GF-D8 (cell line): ENCODE measurements around the gene RAB20.
A peak's percentile ranks its signal among the peaks of the same experiment; 100 is the strongest.
"Not testable (repeated sequence)": the region's sequence is repeated elsewhere in the genome, so short reads cannot be mapped to it uniquely, and the experiment has no call there.

ENCODE experiments used
- DNase-seq: peaks from one replicate; lab custom pipeline; 2025; lab: John Stamatoyannopoulos, UW

RAB20 gene, protein sequence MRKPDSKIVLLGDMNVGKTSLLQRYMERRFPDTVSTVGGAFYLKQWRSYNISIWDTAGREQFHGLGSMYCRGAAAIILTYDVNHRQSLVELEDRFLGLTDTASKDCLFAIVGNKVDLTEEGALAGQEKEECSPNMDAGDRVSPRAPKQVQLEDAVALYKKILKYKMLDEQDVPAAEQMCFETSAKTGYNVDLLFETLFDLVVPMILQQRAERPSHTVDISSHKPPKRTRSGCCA

DNA sequence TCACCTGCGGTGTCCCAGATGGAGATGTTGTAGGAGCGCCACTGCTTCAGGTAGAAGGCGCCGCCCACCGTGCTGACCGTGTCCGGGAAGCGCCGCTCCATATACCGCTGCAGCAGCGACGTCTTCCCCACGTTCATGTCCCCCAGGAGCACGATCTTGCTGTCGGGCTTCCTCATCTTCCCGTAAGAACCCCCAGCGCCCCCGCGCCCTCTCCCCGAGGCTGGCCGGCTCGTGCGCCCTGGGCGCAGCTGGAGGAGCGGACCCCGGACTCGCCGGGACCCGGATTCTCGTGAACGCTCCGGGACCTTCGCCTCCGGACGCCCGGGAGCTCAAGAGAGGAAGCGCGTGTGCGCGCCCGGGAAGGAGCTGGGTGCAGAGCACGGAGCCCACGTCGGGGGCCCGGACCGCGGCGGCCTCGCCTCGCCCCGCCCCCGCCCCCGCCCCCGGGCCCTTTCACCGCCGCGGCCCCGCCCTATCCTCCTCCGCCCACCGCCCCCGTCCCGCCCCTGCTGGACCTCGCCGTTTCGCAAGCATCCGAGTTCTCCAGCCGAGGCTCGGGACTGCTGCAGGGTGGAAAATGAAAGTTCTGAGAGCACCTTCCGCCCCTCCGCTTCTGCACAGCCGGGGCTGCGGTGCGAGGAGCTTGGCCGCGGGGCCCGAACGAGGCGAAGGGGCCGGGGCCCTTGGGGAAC lies at the start of gene RAB20:
Gene RAB20, minus strand, starts transcription at position 379 of the 692 bp plus-strand sequence. Its CDS starts 203 bp downstream, at position 176.
- peak; percentile 87 for DNase-seq

DNA sequence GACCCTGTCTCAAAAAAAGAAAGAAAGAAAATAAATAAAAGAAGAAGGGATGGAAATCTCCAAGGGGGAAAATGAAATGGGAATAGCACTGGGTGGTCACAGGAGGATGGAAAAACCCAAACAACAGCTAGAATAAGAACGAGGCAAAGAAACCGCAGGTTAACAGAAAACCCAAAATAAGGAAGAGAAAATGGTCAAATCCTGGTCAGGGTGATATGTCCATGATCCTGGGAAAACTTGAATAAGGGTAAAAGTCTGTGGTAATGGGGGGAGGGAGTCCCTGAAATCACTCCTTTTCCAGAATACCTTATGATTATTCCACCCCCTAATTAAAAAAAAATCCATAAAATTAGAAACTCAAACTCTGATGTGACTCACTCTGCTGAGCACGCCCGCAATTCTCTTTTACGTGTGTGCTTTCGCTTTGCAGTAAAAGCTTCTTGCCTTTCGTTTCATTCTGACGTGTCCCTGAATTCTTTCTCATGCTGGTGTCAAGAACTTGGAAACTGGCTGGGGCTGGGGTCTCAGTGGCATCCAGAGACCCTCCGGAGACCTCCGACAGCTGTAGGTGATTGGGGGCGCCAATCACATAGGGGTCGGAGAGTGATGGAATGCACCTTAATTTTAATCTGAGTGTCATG lies 49.6 kb upstream of the RAB20 start:
- no peak for DNase-seq

DNA sequence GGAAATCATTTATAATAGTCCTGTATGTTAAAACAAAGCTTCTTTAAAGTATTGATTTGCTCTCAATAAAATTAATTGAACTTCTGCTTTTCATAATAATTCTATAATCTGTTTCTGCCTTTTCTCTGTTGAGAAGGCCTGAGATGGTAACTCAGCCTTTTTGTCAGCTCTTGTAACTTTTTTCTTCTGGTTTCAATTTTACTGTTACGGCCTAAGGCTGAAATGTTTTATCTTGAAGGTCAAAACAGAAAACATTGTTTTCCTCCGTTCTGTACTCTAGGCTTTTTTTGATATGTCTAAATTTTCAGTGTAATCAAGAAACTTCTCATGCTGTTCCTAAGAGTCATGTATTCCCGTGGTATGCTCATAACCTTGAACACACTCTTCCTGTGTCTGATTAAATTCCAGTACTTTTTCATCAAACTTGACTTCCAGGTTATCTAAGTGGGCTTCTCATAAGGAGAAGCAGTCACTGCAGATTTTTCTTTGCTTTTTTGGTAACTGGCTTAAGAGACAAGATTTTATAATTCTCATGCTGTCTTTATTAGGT lies 46.2 kb upstream of the RAB20 start:
- DNase-seq: no peak

DNA sequence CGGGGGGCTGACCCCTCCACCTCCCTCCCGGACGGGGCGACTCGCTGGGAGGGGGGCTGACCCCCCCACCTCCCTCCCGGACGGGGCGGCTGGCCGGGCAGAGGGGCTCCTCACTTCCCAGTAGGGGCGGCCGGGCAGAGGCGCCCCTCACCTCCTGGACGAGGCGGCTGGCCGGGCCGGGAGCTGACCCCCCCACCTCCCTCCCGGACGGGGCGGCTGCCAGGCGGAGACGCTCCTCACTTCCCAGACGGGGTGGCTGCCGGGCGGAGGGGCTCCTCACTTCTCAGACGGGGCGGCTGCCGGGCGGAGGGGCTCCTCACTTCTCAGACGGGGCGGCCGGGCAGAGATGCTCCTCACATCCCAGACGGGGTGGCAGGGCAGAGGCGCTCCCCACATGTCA lies 44.8 kb upstream of the RAB20 start:
- DNase-seq: not testable (repeated sequence)

DNA sequence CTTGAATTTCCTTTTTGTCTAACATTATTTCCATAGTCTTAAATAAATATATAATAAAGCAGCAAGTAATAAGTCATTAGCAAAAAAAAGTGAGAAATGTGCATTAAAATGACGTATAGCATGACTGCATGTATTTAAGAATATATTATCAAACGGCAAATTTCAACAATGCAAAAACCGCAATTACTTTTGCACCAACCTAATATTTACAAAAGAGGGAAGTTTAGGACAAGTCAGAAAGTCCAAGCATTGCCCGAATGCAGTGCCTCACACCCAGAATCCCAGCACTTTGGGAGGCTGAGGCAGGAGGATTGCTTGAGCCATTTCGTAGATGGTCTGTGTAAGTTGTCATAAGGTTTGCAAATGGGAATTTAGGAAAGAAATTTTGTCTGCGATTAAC lies 43.6 kb upstream of the RAB20 start:
- no peak for DNase-seq

DNA sequence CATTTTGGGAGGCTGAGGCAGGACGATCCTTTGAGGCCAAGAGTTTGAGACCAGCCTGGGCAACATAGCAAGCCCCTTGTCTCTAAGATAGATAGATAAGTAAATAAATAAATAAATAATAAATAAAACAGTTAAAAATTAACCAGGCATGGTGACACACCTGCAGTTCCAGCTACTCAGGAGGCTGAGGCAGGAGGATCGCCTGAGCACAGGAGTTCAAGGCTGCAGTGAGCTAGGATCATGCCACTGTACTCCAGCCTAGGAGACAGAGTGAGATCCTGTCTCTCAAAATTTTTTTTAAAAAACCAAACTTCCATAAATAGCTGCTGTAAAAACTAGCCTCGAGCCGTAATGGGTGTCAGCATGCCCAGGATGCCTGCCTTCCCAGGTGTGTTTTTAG lies 39.5 kb upstream of the RAB20 start:
- DNase-seq: no peak

DNA sequence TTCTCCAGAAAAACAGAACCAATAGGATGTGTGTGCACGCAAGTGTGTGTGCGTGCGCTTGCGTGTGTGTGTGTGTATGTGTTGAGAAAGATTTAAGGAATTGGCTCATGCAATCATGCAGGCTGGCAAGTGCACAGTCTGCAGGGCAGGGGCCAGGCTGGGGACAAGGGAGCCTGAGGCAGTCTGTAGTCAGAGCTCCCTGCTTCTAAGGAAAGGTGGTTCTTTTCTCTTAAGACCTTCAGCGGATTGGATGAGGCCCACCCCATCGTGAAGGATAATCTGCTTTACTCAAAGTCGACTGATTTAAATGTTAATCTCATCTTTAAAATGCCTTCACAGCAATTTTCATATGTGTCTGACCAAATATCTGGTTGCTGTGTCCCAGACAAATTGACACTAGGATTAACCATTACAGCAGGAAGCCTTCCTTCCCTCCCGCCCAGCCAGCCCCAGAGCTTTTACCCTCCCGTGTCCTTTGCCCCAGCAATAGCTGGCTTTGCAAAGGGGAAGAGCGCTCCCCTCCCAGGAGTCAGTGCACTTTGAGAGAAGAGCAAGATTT lies 38.8 kb upstream of the RAB20 start:
- DNase-seq: no peak

DNA sequence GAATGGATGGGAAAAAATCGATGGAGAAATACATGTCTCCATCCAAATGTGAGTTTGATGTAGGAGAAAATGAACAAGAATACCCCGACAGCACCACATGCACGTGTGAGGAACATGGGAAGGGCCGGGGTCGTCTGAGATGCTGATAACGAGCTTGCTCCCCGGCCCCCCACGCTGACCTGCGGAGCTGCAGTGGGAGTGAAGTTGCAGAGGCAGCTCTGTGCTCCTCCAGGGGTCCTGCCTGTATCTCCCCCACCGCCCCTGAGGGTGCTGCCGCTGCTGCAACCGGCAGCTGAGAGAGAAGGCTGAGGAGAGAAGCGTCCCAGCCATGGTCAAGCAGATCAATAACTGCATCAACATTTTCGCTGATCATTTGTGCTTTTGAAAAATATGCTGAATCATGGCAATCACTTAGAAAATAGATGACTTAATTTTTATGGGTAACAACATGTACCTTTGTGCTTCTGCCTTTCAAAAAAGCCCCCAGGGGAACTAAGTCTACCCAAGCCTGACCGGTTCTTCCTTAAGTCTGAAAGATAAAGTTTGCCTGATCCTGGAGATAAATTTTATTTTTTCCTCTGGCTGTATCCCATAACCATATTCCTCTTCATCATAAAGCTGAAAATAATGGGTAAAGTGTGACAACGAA lies 35.6 kb upstream of the RAB20 start:
- no peak for DNase-seq

DNA sequence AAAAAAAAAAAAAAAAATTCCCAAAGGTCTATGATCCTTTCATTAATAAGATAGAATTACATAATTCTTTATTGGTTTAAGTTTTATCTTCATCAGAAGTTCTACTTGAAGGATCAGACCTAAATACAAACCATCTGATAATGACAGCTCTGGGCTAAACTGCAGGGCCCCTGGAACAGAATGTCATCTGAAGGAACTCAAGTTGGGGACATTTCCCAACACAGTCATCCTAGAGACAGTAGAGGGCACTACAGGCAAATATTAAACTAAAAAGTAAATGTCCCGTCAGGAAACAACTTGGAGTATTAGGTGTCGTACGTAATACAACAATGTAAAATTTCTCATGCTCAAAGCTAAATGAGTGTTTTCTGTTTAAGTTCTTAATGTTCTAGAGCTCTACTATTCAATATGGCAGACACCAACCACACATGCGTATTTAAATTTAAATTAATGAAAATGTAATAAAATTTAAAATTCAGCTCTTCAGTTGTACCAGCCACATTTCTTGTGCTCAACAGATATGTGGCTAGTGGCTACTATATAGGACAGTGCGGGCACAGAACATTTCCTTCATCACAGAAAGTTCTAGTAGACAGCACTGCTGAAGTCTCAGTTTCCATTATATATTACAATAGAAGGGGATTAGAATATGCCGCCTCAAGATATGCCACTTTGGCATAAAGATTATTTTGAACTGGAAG lies 32.1 kb upstream of the RAB20 start:
- peak; percentile 53 for DNase-seq

DNA sequence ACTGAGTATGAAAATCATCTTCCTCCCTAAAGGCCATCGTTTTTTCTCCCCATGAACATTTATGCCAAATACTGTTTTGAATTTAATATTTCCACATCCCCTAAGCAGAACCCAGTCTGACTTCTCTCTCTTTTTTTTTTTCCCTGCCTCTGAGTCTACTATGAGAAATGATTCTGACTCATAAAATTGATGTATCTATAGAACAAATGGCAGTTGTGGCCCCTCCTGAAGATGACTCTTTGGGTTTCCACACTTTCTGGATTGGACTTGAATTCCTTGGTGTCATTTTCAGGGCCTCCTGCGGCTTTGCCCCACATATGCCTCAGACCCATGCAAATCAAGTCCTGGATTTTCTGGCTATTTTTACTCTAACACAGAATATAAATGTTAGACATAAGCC lies 31.1 kb upstream of the RAB20 start:
- no peak for DNase-seq

DNA sequence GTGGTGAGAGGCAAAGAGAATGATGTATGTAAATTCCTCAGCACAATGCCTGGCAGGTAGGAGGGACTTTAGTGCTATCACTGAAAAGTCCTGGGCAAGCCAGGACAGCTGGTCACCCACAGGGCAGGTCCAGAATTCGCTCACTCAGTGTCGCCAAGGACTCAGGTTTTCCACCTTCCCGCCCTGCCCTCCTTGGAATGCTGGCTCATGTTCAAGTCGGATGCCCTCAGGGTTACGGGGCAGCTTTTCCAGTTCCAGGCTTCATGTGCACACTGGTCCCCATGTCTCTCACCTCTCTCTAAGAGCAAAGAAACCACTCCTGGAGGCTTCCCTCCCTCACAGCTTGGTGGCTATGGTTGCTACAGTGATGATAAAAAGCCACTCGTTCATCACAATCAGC lies 29.1 kb upstream of the RAB20 start:
- no peak for DNase-seq

DNA sequence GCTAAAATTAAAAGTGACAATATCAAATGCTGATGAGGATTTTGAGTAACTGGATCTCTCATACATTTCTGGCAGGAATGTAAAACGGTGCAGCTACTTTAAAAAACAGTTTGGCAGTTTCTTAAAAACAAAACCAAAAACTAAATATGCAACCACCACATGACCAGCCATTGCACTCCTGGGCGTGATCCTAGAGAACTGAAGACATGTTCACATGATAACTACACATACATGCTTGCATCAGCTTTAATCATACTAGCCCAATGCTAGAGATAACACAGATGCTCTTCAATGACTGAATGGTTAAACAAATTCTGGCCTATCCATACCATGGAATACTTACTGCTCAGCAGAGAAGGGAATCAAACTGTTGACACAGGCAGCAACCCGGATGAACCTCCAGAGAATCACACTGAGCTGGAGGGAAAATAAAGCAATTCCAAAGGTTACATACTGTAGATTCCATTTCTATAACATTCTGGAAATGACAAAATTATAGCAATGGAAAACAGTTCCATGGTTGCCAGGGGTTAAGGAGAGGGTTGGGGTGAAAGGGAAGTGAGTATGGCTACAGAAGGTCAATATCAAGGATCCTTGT lies 28.4 kb upstream of the RAB20 start:
- DNase-seq: no peak

DNA sequence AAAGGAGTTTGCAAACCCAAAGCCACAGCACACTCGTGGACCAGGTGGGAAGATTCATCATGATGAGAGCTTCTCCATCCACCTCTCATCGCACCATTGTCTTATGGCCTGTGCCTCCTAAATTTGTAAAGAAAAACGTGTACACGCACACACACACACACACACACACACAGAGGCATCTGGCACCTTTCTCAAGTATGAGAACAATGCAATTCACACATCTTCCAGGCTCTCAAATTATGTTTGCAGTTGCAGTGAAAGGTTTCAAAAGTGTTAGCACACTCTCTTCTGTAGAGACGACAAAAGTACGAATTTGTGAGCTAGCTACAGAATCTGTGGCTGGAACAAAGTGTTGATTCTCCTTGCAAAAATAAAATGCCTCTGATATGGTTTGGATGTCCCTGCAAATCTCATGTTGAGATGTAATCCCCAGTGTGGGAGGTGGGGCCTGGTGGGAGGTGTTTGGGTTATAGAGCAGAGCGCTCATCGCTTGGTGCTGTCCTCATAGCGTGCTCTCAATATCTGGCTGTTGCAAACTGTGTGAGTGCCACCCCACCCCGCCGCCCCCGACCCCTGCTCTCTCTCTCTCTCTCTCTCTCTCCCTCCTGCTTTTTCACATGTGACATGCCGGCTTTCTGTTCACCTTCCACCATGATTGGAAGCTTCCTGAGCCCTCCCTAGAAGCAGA lies 21.8 kb upstream of the RAB20 start:
- no peak for DNase-seq

DNA sequence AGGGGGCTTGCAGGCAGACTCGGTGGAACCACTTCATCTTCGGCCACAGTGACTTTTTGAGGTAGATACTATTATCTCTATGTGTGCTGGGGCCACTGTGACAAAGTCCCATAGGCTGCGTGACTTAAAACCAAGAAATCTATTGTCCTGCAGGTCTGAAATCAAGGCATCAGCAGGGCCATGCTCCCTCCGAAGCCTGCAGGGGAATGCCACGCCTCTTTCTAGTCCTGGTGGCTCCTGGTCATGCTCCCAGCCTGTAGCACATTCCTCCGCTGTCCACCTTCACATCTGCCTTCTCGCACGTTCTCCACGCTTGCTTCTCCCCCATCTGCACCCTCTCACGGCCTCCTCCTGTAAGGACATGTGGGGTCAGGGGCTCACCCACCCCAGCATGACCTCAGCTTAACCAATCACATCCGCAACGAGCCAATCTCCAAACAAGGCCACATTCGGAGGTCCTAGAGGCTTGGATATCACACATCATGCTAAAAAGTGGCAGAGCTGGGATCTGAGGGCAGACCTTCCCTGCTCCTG lies 21.0 kb upstream of the RAB20 start:
- DNase-seq: no peak

DNA sequence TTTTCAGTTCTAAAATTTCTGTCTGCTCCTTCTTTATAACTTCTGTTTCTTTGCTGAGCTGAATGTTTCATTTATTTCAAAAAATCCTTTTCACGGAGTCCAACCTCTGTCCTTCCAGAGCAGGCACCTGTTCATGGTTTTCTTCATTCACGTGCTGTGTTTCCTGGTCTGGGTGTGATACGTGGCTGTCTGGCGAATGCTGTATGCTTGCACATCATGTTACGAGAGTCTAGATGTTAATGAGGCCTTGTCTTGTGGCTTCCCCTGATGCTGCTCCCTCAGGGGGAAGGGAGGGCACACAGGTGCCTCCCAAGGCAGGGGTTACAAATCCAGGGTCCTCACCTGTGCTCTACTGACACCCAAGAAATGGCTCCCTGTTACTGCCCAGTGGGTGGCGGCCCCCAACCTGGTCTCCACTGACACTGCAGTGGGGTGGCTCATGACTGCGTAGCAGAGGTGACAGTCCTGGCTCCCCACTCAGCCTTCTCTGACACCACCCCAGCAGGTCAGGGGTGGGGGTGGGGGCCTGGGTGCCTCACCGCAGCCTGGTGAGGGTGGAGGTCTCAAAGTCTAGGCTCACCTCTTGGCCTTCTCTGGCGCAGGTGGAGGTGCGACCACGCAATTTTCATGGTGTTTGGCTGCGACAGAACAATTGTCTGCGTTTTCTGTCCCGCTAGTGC lies 20.1 kb upstream of the RAB20 start:
- no peak for DNase-seq

DNA sequence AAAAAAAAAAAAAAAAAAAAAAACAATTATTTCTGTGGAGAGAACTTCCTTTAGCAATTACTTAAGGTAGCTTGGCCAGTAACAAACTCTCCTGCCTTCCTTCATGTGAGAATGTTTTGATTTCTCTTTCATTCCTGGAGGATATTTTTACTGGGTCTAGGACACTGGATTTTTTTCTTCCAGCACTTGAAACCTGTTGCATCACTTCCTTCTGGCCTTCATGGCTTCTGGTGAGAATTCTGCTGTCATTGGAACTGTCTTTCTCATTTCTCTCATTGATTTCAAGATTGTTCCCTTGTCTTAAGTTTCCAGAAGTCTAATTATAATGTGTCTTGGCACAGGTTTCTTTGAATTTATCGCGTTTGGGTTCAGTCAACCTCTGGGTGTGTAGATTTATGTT lies 19.3 kb upstream of the RAB20 start:
- DNase-seq: no peak

DNA sequence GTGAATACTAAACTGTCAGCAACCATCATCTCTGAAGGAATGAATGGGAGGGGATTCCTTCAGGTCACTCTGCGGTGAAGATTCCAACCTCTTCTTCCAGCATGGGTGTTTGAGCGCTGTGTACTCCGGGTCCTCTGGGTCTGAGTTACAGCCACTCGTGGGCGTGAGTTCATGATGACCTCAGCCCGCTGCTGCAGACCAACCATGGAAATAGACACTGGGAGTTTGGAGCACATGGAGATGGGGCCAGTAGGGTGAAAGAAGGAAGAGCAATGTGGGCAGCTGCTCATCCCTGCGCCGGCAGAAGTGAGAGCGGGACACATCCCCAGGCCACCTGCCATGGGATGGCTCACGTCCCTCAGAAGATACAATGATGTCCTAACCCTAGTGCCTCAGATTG lies 16.8 kb upstream of the RAB20 start:
- no peak for DNase-seq

DNA sequence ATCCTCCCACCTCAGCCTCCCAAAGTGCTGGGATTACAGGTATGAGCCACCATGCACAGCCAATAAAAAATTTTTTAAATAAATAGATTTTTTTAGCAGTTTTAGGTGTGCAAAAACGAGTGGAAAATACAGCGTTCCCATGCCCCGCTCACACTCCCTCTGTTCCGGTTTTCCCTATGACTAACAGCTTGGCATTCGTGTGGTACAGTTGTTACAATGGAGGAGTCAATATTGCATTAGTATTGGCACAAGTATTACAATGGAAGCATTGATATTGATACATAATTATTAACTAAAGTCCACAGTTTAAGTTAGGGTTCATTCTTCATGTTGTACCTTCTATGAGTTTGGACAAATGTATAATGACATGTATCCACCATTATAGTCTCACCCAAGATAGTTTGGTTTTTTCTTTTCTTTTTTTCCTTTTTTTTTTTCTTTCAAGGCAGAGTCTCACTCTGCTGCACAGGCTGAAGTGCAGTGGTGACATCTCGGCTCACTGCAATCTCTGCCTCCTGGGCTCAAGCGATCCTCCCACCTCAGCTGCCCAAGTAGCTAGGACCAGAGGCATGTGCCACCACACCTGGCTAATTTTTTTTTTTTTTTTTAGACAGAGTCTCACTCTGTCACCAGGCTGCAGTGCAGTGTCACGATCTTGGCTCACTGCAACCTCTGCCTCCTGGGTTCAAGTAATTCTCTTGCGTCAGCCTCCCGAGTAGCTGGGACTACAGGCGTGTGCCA lies 15.4 kb upstream of the RAB20 start:
- no peak for DNase-seq

DNA sequence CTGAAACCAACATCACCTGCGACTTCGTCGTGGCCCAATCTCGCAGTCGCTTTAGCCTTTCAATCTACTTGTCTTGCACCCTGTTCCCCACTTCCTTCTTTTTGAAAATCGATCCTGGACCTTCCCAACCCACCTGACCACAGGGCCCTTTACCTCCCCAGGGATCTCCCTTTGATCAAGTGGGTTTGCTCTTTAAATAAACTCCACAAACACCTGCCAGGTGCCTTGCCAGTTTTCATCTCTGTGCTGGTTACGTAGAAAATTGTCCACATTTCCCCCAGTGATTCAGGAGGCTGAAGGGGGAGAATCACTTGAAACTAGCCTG lies 14.5 kb upstream of the RAB20 start:
- DNase-seq: no peak
